K562 (cell line): ENCODE measurements around the gene HACE1. TPM values are rescaled to one million over a fixed set of nuclear protein-coding genes. Genes with fewer than 3 reads are reported as not detected.

Source experiments
- ARHGAP35 ChIP-seq: fragments of 450-650 bp; IDR thresholded peaks from 2 replicates; pipeline ENCODE4 v1.6.1; 2018; ENCODE audit not compliant: partially characterized antibody
- BRD4 ChIP-seq: fragments of 200-600 bp; sonication (generic); IDR thresholded peaks from 2 replicates; pipeline ENCODE4 v1.6.1; 2017; ENCODE audit warnings: inconsistent platforms
- CBFB ChIP-seq: sonication (generic); formaldehyde crosslinking; IDR thresholded peaks from 2 replicates; pipeline ENCODE4 v1.4.0; 2020; ENCODE audit warnings: mild to moderate bottlenecking, missing genetic modification reagents
- CREM ChIP-seq: IDR thresholded peaks from 2 replicates; pipeline ENCODE4 v1.6.1; 2014; ENCODE audit warnings: antibody characterized with exemption, low read depth
- EGR1 ChIP-seq: fragments of 450-650 bp; conservative IDR thresholded peaks from 2 replicates; pipeline ENCODE4 v1.6.1; 2017; ENCODE audit warnings: mild to moderate bottlenecking
- EWSR1 ChIP-seq: fragments of 450-650 bp; IDR thresholded peaks from 2 replicates; pipeline ENCODE4 v1.6.1; 2018; ENCODE audit warnings: borderline replicate concordance, mild to moderate bottlenecking, low read depth, moderate library complexity; ENCODE audit not compliant: partially characterized antibody
- FOXJ3 ChIP-seq: sonication (generic); formaldehyde crosslinking; IDR thresholded peaks from 2 replicates; pipeline ENCODE4 v1.4.0; 2020; ENCODE audit warnings: mild to moderate bottlenecking, missing genetic modification reagents
- GABPB1 ChIP-seq: sonication (generic); formaldehyde crosslinking; IDR thresholded peaks from 2 replicates; pipeline ENCODE4 v1.8.0; 2022; ENCODE audit warnings: mild to moderate bottlenecking, missing genetic modification reagents
- L3MBTL2 ChIP-seq: fragments of 450-650 bp; IDR thresholded peaks from 2 replicates; pipeline ENCODE4 v1.6.1; 2016; ENCODE audit warnings: mild to moderate bottlenecking, moderate library complexity
- LCOR ChIP-seq: sonication (generic); formaldehyde crosslinking; IDR thresholded peaks from 2 replicates; pipeline ENCODE4 v1.8.0; 2022; ENCODE audit warnings: mild to moderate bottlenecking, missing genetic modification reagents
- MTA1 ChIP-seq: fragments of 450-650 bp; IDR thresholded peaks from 2 replicates; pipeline ENCODE4 v1.6.1; 2017; ENCODE audit warnings: borderline replicate concordance
- NBN ChIP-seq: fragments of 450-650 bp; IDR thresholded peaks from 2 replicates; pipeline ENCODE4 v1.6.1; 2016; ENCODE audit warnings: low read depth, mild to moderate bottlenecking
- NFIC ChIP-seq: fragments of 450-650 bp; IDR thresholded peaks from 2 replicates; pipeline ENCODE4 v1.6.1; 2017; ENCODE audit warnings: mild to moderate bottlenecking, inconsistent platforms
- POLR2B ChIP-seq: fragments of 450-650 bp; IDR thresholded peaks from 2 replicates; pipeline ENCODE4 v1.6.1; 2018; ENCODE audit warnings: low read depth; ENCODE audit not compliant: partially characterized antibody
- SLC30A9 ChIP-seq: fragments of 250-450 bp; sonication (Bioruptor Pico); IDR thresholded peaks from 2 replicates; pipeline ENCODE4 v1.8.0; 2022; ENCODE audit warnings: mild to moderate bottlenecking, moderate library complexity
- ZNF445 ChIP-seq: fragments of 250-450 bp; sonication (Bioruptor Pico); IDR thresholded peaks from 2 replicates; pipeline ENCODE4 v1.4.0; 2020; ENCODE audit warnings: low read depth, mild to moderate bottlenecking, moderate library complexity
- ZNF76 ChIP-seq: fragments of 250-450 bp; sonication (Bioruptor Pico); IDR thresholded peaks from 2 replicates; pipeline ENCODE4 v1.4.0; 2020; ENCODE audit warnings: mild to moderate bottlenecking, moderate library complexity, borderline replicate concordance
- polyA plus RNA-seq, 8 experiments: library from polyadenylated mRNA; depleted of rRNA in 4 of 8; stranded (reverse) in 5 of 8; unstranded in 3 of 8; fragments of >200 nt; fragmentation: Nextera tagmentation in 2 of 8; fragmentation: Illumina TruSeq in 1 of 8; extraction: Ambion mirVana in 2 of 8; extraction: Trizol in 1 of 8; gene quantifications; 2 replicates each; pipeline versions ENCODE4 v1.2.1 to v1.2.3, GENCODE V29; 2011 to 2014; ENCODE audit warnings: inconsistent platforms in 1 of 8, missing spikeins in 1 of 8
- total RNA-seq, 7 experiments: library from RNA; depleted of rRNA in 6 of 7; stranded (reverse); fragments of >200 nt in 6 of 7; fragmentation: Illumina TruSeq in 2 of 7; extraction: Trizol in 2 of 7; gene quantifications; 2 replicates each; pipeline versions ENCODE4 v1.2.1 to v1.2.3, GENCODE V29; 2011 to 2021; ENCODE audit warnings: low replicate concordance in 1 of 7
- TF ChIP-seq, protein P1 (sequence below): fragments of 250-450 bp; sonication (Bioruptor Pico); IDR thresholded peaks from 2 replicates; pipeline ENCODE4 v1.4.0; 2020; ENCODE audit warnings: mild to moderate bottlenecking, moderate library complexity
- TF ChIP-seq, protein P2 (sequence below): fragments of 250-450 bp; sonication (Bioruptor Pico); IDR thresholded peaks from 2 replicates; pipeline ENCODE4 v1.5.0; 2020; ENCODE audit warnings: mild to moderate bottlenecking, borderline replicate concordance
- TF ChIP-seq, protein P3 (sequence below): sonication (generic); formaldehyde crosslinking; IDR thresholded peaks from 2 replicates; pipeline ENCODE4 v1.8.1; 2023; ENCODE audit warnings: mild to moderate bottlenecking, missing genetic modification reagents
- TF ChIP-seq, protein P4 (sequence below): fragments of 250-450 bp; sonication (Bioruptor Pico); IDR thresholded peaks from 2 replicates; pipeline ENCODE4 v1.5.0; 2020; ENCODE audit warnings: mild to moderate bottlenecking
- TF ChIP-seq, protein P5 (sequence below), 2 experiments: IDR thresholded peaks; 2 replicates each; pipeline ENCODE4 v1.6.1; 2011; ENCODE audit warnings: borderline replicate concordance in 1 of 2, control low read depth in 1 of 2, low read depth in 1 of 2, low read length in 1 of 2, mild to moderate bottlenecking in 1 of 2, mixed read lengths in 1 of 2, moderate library complexity in 1 of 2; ENCODE audit not compliant: insufficient read depth in 1 of 2, insufficient read length in 1 of 2, poor library complexity in 1 of 2, severe bottlenecking in 1 of 2; ENCODE audit errors: extremely low read depth in 1 of 2

Gene HACE1
- total and polyA plus RNA-seq, 9 of the 15 experiments (the other 6 are each of a cell fraction or from before 2014, with no cell fraction given) = 3.6 to 19.9 (median 9.1) TPM

DNA sequence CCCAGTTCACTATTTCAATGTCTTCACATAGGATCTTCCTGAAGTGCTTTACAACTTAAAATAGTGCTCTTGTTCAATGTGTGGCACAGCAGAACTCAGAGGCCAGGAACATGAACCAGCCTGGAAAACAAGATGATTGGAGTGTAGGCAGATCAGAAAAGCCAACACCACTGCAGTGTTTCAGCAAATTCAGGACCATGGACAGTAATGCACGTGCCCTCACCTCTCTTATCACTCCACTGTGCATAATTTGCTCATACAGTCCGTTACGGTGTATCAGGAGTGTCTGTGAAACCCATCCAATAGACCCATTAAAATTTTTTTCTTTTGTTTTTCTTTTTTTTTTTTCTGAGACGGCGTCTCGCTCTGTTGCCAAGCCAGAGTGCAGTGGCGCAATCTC lies 27.6 kb upstream of the HACE1 start (continued):
- TF ChIP-seq, protein P1, sequence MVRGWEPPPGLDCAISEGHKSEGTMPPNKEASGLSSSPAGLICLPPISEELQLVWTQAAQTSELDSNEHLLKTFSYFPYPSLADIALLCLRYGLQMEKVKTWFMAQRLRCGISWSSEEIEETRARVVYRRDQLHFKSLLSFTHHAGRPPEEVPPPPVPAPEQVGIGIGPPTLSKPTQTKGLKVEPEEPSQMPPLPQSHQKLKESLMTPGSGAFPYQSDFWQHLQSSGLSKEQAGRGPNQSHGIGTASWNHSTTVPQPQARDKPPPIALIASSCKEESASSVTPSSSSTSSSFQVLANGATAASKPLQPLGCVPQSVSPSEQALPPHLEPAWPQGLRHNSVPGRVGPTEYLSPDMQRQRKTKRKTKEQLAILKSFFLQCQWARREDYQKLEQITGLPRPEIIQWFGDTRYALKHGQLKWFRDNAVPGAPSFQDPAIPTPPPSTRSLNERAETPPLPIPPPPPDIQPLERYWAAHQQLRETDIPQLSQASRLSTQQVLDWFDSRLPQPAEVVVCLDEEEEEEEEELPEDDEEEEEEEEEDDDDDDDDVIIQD = no peak
- no peak for TF ChIP-seq NBN
- no peak for TF ChIP-seq EGR1
- TF ChIP-seq, protein P2, sequence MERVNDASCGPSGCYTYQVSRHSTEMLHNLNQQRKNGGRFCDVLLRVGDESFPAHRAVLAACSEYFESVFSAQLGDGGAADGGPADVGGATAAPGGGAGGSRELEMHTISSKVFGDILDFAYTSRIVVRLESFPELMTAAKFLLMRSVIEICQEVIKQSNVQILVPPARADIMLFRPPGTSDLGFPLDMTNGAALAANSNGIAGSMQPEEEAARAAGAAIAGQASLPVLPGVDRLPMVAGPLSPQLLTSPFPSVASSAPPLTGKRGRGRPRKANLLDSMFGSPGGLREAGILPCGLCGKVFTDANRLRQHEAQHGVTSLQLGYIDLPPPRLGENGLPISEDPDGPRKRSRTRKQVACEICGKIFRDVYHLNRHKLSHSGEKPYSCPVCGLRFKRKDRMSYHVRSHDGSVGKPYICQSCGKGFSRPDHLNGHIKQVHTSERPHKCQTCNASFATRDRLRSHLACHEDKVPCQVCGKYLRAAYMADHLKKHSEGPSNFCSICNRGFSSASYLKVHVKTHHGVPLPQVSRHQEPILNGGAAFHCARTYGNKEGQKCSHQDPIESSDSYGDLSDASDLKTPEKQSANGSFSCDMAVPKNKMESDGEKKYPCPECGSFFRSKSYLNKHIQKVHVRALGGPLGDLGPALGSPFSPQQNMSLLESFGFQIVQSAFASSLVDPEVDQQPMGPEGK = no peak
- no peak for TF ChIP-seq LCOR (CRISPR knock-in tag)
- TF ChIP-seq POLR2B = no peak
- TF ChIP-seq CREM = 0 out of 2 replicates have a peak, but pooled peaks have one; percentile 28
- TF ChIP-seq, protein P3, sequence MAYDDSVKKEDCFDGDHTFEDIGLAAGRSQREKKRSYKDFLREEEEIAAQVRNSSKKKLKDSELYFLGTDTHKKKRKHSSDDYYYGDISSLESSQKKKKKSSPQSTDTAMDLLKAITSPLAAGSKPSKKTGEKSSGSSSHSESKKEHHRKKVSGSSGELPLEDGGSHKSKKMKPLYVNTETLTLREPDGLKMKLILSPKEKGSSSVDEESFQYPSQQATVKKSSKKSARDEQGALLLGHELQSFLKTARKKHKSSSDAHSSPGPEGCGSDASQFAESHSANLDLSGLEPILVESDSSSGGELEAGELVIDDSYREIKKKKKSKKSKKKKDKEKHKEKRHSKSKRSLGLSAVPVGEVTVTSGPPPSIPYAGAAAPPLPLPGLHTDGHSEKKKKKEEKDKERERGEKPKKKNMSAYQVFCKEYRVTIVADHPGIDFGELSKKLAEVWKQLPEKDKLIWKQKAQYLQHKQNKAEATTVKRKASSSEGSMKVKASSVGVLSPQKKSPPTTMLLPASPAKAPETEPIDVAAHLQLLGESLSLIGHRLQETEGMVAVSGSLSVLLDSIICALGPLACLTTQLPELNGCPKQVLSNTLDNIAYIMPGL (CRISPR knock-in tag) = no peak
- no peak for TF ChIP-seq FOXJ3 (CRISPR knock-in tag)
- no peak for TF ChIP-seq ZNF76 (CRISPR knock-in tag)
- TF ChIP-seq MTA1 = no peak
- TF ChIP-seq NFIC = no peak
- no peak for TF ChIP-seq CBFB (CRISPR knock-in tag)
- TF ChIP-seq L3MBTL2 = 0 out of 2 replicates have a peak, but pooled peaks have one; percentile 22
- TF ChIP-seq, protein P4, sequence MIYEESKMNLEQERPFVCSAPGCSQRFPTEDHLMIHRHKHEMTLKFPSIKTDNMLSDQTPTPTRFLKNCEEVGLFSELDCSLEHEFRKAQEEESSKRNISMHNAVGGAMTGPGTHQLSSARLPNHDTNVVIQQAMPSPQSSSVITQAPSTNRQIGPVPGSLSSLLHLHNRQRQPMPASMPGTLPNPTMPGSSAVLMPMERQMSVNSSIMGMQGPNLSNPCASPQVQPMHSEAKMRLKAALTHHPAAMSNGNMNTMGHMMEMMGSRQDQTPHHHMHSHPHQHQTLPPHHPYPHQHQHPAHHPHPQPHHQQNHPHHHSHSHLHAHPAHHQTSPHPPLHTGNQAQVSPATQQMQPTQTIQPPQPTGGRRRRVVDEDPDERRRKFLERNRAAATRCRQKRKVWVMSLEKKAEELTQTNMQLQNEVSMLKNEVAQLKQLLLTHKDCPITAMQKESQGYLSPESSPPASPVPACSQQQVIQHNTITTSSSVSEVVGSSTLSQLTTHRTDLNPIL (CRISPR knock-in tag) = no peak
- no peak for TF ChIP-seq BRD4
- TF ChIP-seq, protein P5, sequence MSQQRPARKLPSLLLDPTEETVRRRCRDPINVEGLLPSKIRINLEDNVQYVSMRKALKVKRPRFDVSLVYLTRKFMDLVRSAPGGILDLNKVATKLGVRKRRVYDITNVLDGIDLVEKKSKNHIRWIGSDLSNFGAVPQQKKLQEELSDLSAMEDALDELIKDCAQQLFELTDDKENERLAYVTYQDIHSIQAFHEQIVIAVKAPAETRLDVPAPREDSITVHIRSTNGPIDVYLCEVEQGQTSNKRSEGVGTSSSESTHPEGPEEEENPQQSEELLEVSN (IDR thresholded peaks at IDR 0.05; ENCODE audit: borderline replicate concordance in 1 of 2, extremely low read depth in 1 of 2, insufficient read depth in 1 of 2, insufficient read length in 1 of 2, low read depth in 1 of 2, low read length in 1 of 2, poor library complexity in 1 of 2, severe bottlenecking in 1 of 2) = peak; percentile 14 to 39
- no peak for TF ChIP-seq ARHGAP35
- no peak for TF ChIP-seq GABPB1
- TF ChIP-seq EWSR1 = no peak
- TF ChIP-seq ZNF445 (CRISPR knock-in tag) = no peak
- TF ChIP-seq SLC30A9 (CRISPR knock-in tag) = no peak
